ENCODE data around the gene CNFN. TPM values are rescaled to one million over a fixed set of nuclear protein-coding genes. Genes with fewer than 3 reads are reported as not detected.

Gene CNFN
- total and polyA plus RNA-seq, 7 donors: 0.24 to 1.0 (median 0.84) TPM; not detected in 4

DNA sequence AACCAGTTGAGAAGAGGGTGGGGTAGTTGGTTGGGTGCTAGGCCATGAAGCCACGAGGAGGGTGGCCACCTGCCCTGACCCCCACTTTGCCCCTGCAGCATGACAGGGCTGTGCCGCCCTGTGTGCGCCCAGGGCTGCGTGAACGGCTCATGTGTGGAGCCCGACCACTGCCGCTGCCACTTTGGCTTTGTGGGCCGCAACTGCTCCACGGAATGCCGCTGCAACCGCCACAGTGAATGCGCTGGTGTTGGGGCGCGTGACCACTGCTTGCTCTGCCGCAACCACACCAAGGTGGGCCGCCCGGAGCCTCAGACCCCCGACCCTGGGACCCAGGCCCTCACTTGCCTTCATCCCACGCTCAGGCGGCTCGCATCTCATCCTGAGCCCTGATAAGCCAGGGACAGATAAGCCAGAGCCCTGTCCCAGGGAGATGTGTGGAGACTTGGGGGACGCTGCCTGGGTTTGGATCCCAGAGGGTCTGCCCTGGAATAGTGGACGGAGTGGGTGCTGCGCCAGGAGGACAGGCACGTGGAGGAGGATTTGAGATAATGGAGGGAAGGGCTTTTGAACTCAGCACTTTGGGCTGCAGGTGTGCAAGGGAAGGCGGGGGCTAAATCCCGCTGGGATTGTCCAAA lies 20.5 kb downstream of the CNFN start:
- TF ChIP-seq, protein P1, sequence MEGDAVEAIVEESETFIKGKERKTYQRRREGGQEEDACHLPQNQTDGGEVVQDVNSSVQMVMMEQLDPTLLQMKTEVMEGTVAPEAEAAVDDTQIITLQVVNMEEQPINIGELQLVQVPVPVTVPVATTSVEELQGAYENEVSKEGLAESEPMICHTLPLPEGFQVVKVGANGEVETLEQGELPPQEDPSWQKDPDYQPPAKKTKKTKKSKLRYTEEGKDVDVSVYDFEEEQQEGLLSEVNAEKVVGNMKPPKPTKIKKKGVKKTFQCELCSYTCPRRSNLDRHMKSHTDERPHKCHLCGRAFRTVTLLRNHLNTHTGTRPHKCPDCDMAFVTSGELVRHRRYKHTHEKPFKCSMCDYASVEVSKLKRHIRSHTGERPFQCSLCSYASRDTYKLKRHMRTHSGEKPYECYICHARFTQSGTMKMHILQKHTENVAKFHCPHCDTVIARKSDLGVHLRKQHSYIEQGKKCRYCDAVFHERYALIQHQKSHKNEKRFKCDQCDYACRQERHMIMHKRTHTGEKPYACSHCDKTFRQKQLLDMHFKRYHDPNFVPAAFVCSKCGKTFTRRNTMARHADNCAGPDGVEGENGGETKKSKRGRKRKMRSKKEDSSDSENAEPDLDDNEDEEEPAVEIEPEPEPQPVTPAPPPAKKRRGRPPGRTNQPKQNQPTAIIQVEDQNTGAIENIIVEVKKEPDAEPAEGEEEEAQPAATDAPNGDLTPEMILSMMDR (IDR thresholded peaks at IDR 0.05): no peak
- Histone ChIP-seq H3K27me3 (ENCODE audit: insufficient read depth in 3 of 3, low read length in 2 of 3) (no peaks in the 10 kb centered on the region), H3K9me3 (no peaks in the 10 kb centered on the region), H3K27ac (no peak overlapping the region), H3K4me1 (peaks cover 20% of the 10 kb centered on the region), H3K4me3 (no peak overlapping the region), H3K36me3 (ENCODE audit: insufficient read depth in 1 of 2, low read depth in 1 of 2) (peaks cover 0 to 3% of the 10 kb centered on the region in 2 donors)
- intact Hi-C loops (cut with DNase I): no loop called here
- ATAC-seq (no peak), DNase-seq (no peak)
- 93 to 94% (median 93%) methylated on average over 25 to 27 of the region's 27 CpGs for WGBS, 3 donors

DNA sequence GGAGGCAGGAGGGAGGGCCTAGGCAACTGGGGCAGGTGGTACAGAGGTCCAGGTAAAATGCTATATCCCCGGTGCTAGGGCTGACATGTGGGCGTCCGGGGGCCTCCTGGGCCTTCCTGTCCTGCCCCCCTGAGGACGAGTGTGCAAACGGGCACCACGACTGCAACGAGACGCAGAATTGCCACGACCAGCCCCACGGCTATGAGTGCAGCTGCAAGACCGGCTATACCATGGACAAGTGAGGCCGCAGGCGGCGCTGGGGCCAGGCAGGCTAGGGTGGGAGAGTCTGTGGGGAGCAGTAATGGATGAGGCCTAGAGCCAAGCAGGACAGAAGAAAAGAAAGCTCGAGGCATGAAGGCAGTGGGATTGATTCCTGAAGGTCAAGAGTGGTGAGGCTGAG lies 21.3 kb downstream of the CNFN start:
- Histone ChIP-seq H3K9me3 (no peaks in the 10 kb centered on the region), H3K4me3 (no peak overlapping the region), H3K4me1 (peaks cover 20% of the 10 kb centered on the region), H3K27ac (no peak overlapping the region), H3K36me3 (ENCODE audit: insufficient read depth in 1 of 2, low read depth in 1 of 2) (peaks cover 0 to 9% of the 10 kb centered on the region in 2 donors), H3K27me3 (ENCODE audit: insufficient read depth in 3 of 3, low read length in 2 of 3) (no peaks in the 10 kb centered on the region)
- WGBS, 3 donors: 91 to 94% (median 94%) methylated on average over 15 of the region's 15 CpGs
- DNase-seq: no peak
- ATAC-seq: no peak
- intact Hi-C loops (cut with DNase I): no loop called here
- TF ChIP-seq, protein P1 (IDR thresholded peaks at IDR 0.05): no peak

DNA sequence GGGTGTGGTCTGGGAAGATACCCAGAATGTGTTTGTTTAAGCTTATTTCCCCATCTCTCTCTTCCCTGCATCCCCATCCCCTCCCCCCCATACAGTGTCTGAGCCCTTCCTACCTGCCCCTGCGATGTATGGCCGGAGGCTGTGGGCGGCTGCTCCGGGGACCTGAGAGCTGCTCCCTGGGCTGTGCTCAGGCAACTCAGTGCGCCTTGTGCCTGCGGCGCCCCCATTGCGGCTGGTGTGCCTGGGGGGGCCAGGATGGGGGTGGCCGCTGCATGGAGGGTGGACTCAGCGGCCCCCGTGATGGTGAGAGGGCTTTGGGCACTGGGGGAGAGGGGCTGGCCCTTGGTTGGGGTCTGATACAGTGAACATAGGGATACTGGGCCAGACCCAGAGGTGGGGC lies 21.7 kb downstream of the CNFN start:
- H3K36me3 ChIP-seq (ENCODE audit: insufficient read depth in 1 of 2, low read depth in 1 of 2): peaks cover 0 to 13% of the 10 kb centered on the region in 2 donors
- intact Hi-C loops (cut with DNase I): no loop called here
- WGBS, 3 donors: 92 to 95% (median 95%) methylated on average over 11 of the region's 11 CpGs

DNA sequence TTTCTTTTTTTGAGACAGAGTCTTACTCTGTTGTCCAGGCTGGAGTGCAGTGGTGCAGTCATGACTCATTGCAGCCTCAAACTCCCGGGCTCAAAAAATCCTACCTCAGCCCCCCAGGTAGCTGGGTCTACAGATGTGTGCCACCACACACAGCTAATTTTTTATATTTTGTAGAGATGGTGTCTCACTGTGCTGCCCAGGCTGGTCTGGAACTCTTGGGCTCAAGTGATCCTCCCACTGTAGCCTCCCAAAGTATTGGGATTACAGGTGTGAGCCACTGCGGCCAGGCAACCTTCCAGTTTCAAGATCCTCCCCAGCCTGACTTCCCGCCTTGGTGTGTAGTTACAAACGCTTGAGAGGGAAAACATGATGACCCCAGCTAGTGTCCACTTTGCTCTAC lies 22.2 kb downstream of the CNFN start:
- H3K9me3 ChIP-seq: no peaks in the 10 kb centered on the region
- WGBS, 3 donors: 88 to 95% (median 94%) methylated on average over 4 of the region's 4 CpGs
- DNase-seq (no peak), ATAC-seq (no peak)
- H3K27me3 ChIP-seq (ENCODE audit: insufficient read depth in 3 of 3, low read length in 2 of 3): no peaks in the 10 kb centered on the region
- no peak overlapping the region for H3K4me3 ChIP-seq
- intact Hi-C loops (cut with DNase I): no loop called here
- peaks cover 20% of the 10 kb centered on the region for H3K4me1 ChIP-seq
- no peak overlapping the region for H3K27ac ChIP-seq
- peaks cover 0 to 17% of the 10 kb centered on the region in 2 donors for H3K36me3 ChIP-seq (ENCODE audit: insufficient read depth in 1 of 2, low read depth in 1 of 2)
- TF ChIP-seq, protein P1 (IDR thresholded peaks at IDR 0.05): no peak

More for the DNA sequence above, 21.7 kb downstream of the CNFN start:
- Histone ChIP-seq H3K4me3 (no peak overlapping the region), H3K27me3 (ENCODE audit: insufficient read depth in 3 of 3, low read length in 2 of 3) (no peaks in the 10 kb centered on the region), H3K27ac (no peak overlapping the region), H3K4me1 (peaks cover 20% of the 10 kb centered on the region), H3K9me3 (no peaks in the 10 kb centered on the region)
- TF ChIP-seq, protein P1 (IDR thresholded peaks at IDR 0.05): no peak
- ATAC-seq (no peak), DNase-seq (no peak)

DNA sequence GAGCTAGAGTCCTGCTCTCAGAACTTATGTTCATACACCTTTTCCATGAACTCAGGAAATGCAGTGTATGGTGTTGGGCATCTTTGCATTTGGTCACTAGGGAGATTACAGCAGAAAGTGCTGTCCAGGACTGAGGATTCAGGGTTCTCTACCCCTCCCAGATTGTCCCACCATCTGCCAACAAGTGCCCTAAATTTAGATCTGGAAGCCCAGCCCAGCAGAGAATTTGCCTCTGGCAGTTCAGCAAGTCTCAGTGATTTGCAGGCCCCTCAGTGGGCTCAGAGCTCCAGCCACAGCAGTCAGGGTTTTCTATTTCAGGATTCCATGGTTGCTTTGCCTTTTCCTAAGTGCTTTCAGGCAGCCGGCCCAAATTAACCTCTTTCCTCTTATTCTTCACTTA lies 23.4 kb downstream of the CNFN start:
- Histone ChIP-seq H3K4me3 (no peak overlapping the region), H3K27me3 (ENCODE audit: insufficient read depth in 3 of 3, low read length in 2 of 3) (no peaks in the 10 kb centered on the region), H3K36me3 (ENCODE audit: insufficient read depth in 1 of 2, low read depth in 1 of 2) (peaks cover 0 to 23% of the 10 kb centered on the region in 2 donors), H3K9me3 (no peaks in the 10 kb centered on the region), H3K4me1 (peaks cover 20% of the 10 kb centered on the region), H3K27ac (no peak overlapping the region)
- DNase-seq (no peak), ATAC-seq (peak in 1 of 4 donors; percentile 46)
- TF ChIP-seq, protein P1 (IDR thresholded peaks at IDR 0.05): no peak
- intact Hi-C loops (cut with DNase I): no loop called here
- 14 to 27% (median 15%) methylated on average over 1 of the region's 1 CpG for WGBS, 3 donors
